Keratinocyte (primary cell): ENCODE measurements around the gene OR2L5. TPM values are rescaled to one million over a fixed set of nuclear protein-coding genes. Genes with fewer than 3 reads are reported as not detected.

Source experiments
- DNase-seq: peaks from one replicate; pipeline ENCODE4 v3.0.0-alpha.2; 2011; ENCODE audit warnings: low read depth, missing footprints, low spot score
- FAIRE-seq: peaks from 2 replicates; lab custom pipeline; 2011; peaks lifted over from hg19 to GRCh38; lab: Jason Lieb, UNC
- H2AFZ ChIP-seq: 2 replicates; pipeline ENCODE4 v1.6.0; 2012; ENCODE audit warnings: low read length, control low read depth, inconsistent platforms; ENCODE audit not compliant: control insufficient read depth
- H3K27ac ChIP-seq: 2 replicates; pipeline ENCODE4 v1.5.1; 2011; ENCODE audit warnings: low read length; ENCODE audit not compliant: control insufficient read depth, insufficient read depth
- H3K27me3 ChIP-seq: 3 replicates; pipeline ENCODE4 v1.6.0; 2011; ENCODE audit warnings: low read length; ENCODE audit not compliant: control insufficient read depth, insufficient read depth; ENCODE audit errors: extremely low read depth
- H3K36me3 ChIP-seq, 2 experiments: 2 replicates in 1 of 2; 3 replicates in 1 of 2; pipeline ENCODE4 v1.5.1; 2011; ENCODE audit warnings: low read length in 2 of 2, mild to moderate bottlenecking in 1 of 2; ENCODE audit not compliant: control insufficient read depth in 2 of 2, insufficient read depth in 2 of 2; ENCODE audit errors: extremely low read depth in 1 of 2
- H3K4me1 ChIP-seq: 3 replicates; pipeline ENCODE4 v1.5.1; 2011; ENCODE audit warnings: low read length; ENCODE audit not compliant: control insufficient read depth, insufficient read depth; ENCODE audit errors: extremely low read depth
- H3K4me2 ChIP-seq: 3 replicates; pipeline ENCODE4 v1.6.0; 2011; ENCODE audit warnings: low read depth, low read length; ENCODE audit not compliant: control insufficient read depth, insufficient read depth; ENCODE audit errors: extremely low read depth
- H3K4me3 ChIP-seq, 3 experiments: fragments of 200-600 bp in 1 of 3; sonication (generic) in 1 of 3; 2 replicates in 2 of 3; 3 replicates in 1 of 3; pipeline ENCODE4 v1.5.1; 2011 to 2016; ENCODE audit warnings: low read length in 3 of 3, mild to moderate bottlenecking in 3 of 3, control low read depth in 2 of 3, inconsistent platforms in 1 of 3, low read depth in 1 of 3, mixed read lengths in 1 of 3, mixed run types in 1 of 3, moderate library complexity in 1 of 3; ENCODE audit not compliant: control insufficient read depth in 2 of 3, insufficient read depth in 2 of 3; ENCODE audit errors: extremely low read depth in 1 of 3
- H3K79me2 ChIP-seq: 2 replicates; pipeline ENCODE4 v1.6.0; 2012; ENCODE audit warnings: low read length; ENCODE audit not compliant: control insufficient read depth, insufficient read depth
- H3K9ac ChIP-seq: 3 replicates; pipeline ENCODE4 v1.6.0; 2011; ENCODE audit warnings: low read length; ENCODE audit not compliant: control insufficient read depth, insufficient read depth; ENCODE audit errors: extremely low read depth
- H3K9me1 ChIP-seq: 3 replicates; pipeline ENCODE4 v1.6.0; 2011; ENCODE audit warnings: low read length; ENCODE audit not compliant: control insufficient read depth, insufficient read depth; ENCODE audit errors: extremely low read depth
- H3K9me3 ChIP-seq: 2 replicates; pipeline ENCODE4 v1.5.1; 2012; ENCODE audit warnings: low read depth, low read length; ENCODE audit not compliant: control insufficient read depth
- H4K20me1 ChIP-seq: 3 replicates; pipeline ENCODE4 v1.6.0; 2011; ENCODE audit warnings: low read length; ENCODE audit not compliant: control insufficient read depth, insufficient read depth; ENCODE audit errors: extremely low read depth
- CTCF ChIP-seq, 3 experiments: IDR thresholded peaks in 1 of 3; conservative IDR thresholded peaks in 1 of 3; optimal IDR thresholded peaks in 1 of 3; 2 replicates in 2 of 3; 3 replicates in 1 of 3; pipeline versions ENCODE3 to v1.5.1; 2011; ENCODE audit warnings: low read length in 3 of 3, mild to moderate bottlenecking in 3 of 3, moderate library complexity in 2 of 3, control low read depth in 1 of 3, inconsistent platforms in 1 of 3; ENCODE audit not compliant: insufficient read depth in 2 of 3; ENCODE audit errors: extremely low read depth in 1 of 3
- EZH2 ChIP-seq: IDR thresholded peaks from one replicate; pipeline ENCODE4 v1.6.1; 2012; ENCODE audit warnings: inconsistent platforms, mild to moderate bottlenecking, low read length, moderate library complexity
- dilution Hi-C: fragments of 300-500 bp; cut with MboI; formaldehyde crosslinking; loops from one replicate; pipeline ENCODE4 v1.7.0; 2020; ENCODE audit warnings: low sequenced_read_pairs; ENCODE audit not compliant: extremely low pct_ligation_motif_present
- polyA plus RNA-seq, 5 experiments: library from polyadenylated mRNA; depleted of rRNA in 3 of 5; stranded (reverse) in 3 of 5; stranded (forward) in 1 of 5; unstranded in 1 of 5; fragments of >200 nt; gene quantifications; 1 replicate in 1 of 5; 2 replicates in 3 of 5; 3 replicates in 1 of 5; pipeline versions ENCODE4 v1.2.1 to v1.2.3, GENCODE V29; 2011 to 2012; ENCODE audit warnings: missing spikeins in 2 of 5, low read depth in 1 of 5, low replicate concordance in 1 of 5
- small RNA-seq, 3 experiments: library from RNA; depleted of rRNA; stranded (forward); fragments of <200 nt; gene quantifications; one replicate each; pipeline ENCODE3, GENCODE V24; 2012; ENCODE audit warnings: low read depth in 3 of 3, low replicate concordance in 1 of 3; ENCODE audit not compliant: insufficient read length in 3 of 3

OR2L5 gene
- polyA plus RNA-seq, 1 donor (not counting 4 experiments of a cell fraction or from before 2014, with no cell fraction given): not detected

- Histone ChIP-seq H3K27ac (no peak overlapping the region), H3K4me2 (no peak overlapping the region), H4K20me1 (no peaks in the 10 kb centered on the region), H3K4me1 (no peaks in the 10 kb centered on the region), H2AFZ (no peak overlapping the region), H3K36me3 (no peaks in the 10 kb centered on the region), H3K9me3 (no peaks in the 10 kb centered on the region), H3K79me2 (no peaks in the 10 kb centered on the region), H3K9me1 (no peaks in the 10 kb centered on the region), H3K27me3 (no peaks in the 10 kb centered on the region), H3K9ac (no peak overlapping the region), H3K4me3 (no peak overlapping the region)
- TF ChIP-seq CTCF (optimal IDR thresholded peaks at IDR 0.05 in 1 of 3, IDR thresholded peaks at IDR 0.05 in 1 of 3, conservative IDR thresholded peaks at IDR 0.05 in 1 of 3; ENCODE audit: extremely low read depth in 1 of 3, insufficient read depth in 2 of 3, low read length in 3 of 3): no peak
- no peak for TF ChIP-seq EZH2
- DNase-seq (no peak), FAIRE-seq (no peak)
- dilution Hi-C loops: no loop called here
Observed at GRCh38 chr1:248065604-248066003, 52.1 kb downstream of the OR2L5 start.

Small RNA genes lying within 50 kb of the gene (small RNA-seq; reads per million reads assigned to genes)
- gene RF00019: 0 reads per million in 3 experiments

Other genes with a start within 250 kb of the OR2L5 start
- not detected in 3 replicates for gene OR14A16, start 189.5 kb upstream of the OR2L5 start, polyA plus RNA-seq
- gene OR11L1, start 171.8 kb upstream of the OR2L5 start, polyA plus RNA-seq: not detected in 3 replicates
- 0.09 to 0.29 TPM (median 0.14 TPM) in 3 replicates for gene TRIM58, start 156.5 kb upstream of the OR2L5 start, polyA plus RNA-seq
- gene OR2W3, start 118.1 kb upstream of the OR2L5 start, polyA plus RNA-seq: 0.08 to 0.21 TPM (median 0.18 TPM) in 3 replicates
- not detected in 3 replicates for gene OR2T8, start 93.4 kb upstream of the OR2L5 start, polyA plus RNA-seq
- not detected in 3 replicates for gene OR2AJ1, start 88.8 kb upstream of the OR2L5 start, polyA plus RNA-seq
- gene OR2L8, start 64.8 kb upstream of the OR2L5 start, polyA plus RNA-seq: not detected in 3 replicates
- gene OR2AK2, start 48.4 kb upstream of the OR2L5 start, polyA plus RNA-seq: not detected in 3 replicates
- 0.03 TPM in 1 of 3 replicates, not detected in the others for gene OR2L2, start 16.4 kb downstream of the OR2L5 start, polyA plus RNA-seq
- not detected in 3 replicates for gene OR2L3, start 33.2 kb downstream of the OR2L5 start, polyA plus RNA-seq
- gene OR2L13, start 81.5 kb downstream of the OR2L5 start, polyA plus RNA-seq: not detected in 3 replicates
- gene OR2M5, start 131.5 kb downstream of the OR2L5 start, polyA plus RNA-seq: not detected in 3 replicates
- not detected in 3 replicates for gene OR2M2, start 161.2 kb downstream of the OR2L5 start, polyA plus RNA-seq
- not detected in 3 replicates for gene OR2M3, start 183.6 kb downstream of the OR2L5 start, polyA plus RNA-seq
- gene OR2M4, start 217.8 kb downstream of the OR2L5 start, polyA plus RNA-seq: not detected in 3 replicates